ENCODE results near the gene ABCD3. TPM values are rescaled to one million over a fixed set of nuclear protein-coding genes. Genes with fewer than 3 reads are reported as not detected.

Gene ABCD3
- polyA plus RNA-seq, 3 donors, result 7.8 to 24.9 (median 21.0) TPM

DNA sequence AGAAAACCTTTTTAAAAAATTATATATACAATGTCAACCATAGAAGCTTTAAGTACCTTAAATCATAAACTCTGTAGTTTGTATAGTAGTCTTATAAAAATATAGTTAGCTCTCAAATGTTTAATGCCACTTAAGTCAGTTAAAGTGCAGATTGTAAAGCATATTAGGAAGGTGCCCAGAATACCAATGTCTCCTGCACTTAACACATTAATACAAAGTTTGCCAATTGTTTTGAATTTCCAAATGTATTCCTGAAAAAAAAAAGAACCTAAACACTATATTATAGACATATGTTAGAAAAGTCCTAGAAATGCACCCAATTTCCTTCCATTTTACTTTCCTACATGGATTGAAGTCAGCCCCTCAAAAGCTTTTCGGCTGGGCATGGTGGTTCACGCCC is 111.2 kb downstream of the ABCD3 start:
- intact Hi-C loops (cut with micrococcal nuclease), result loop anchor here in 1 of 2 donors (10.0 kb wide), 1 partner anchor 275 kb away; no protein-coding TSS in a partner anchor
- Histone ChIP-seq H3K4me3 (replicated peaks in 1 of 3; ENCODE audit: low read depth in 2 of 3, low read length in 3 of 3) (no peak overlapping the region), H3K79me2 (ENCODE audit: insufficient read depth, low read length) (no peaks in the 10 kb centered on the region), H3K36me3 (replicated peaks in 1 of 2; ENCODE audit: control insufficient read depth in 1 of 2, insufficient read depth in 2 of 2, low read length in 2 of 2) (peaks cover 5 to 50% of the 10 kb centered on the region in 2 donors), H2AFZ (ENCODE audit: insufficient read depth, low read depth, low read length, poor library complexity, severe bottlenecking) (no peak overlapping the region), H3K27me3 (ENCODE audit: control insufficient read depth in 2 of 2, insufficient read depth in 2 of 2, low read length in 2 of 2) (no peaks in the 10 kb centered on the region), H4K20me1 (ENCODE audit: insufficient read depth, low read length) (no peaks in the 10 kb centered on the region), H3K4me2 (replicated peaks; ENCODE audit: extremely low read depth, low read length, poor library complexity, severe bottlenecking) (no peak overlapping the region), H3K27ac (ENCODE audit: low read depth in 1 of 2, low read length in 2 of 2) (no peak overlapping the region), H3K4me1 (ENCODE audit: control insufficient read depth in 1 of 2, insufficient read depth in 2 of 2, low read length in 2 of 2) (peaks cover 0 to 3% of the 10 kb centered on the region in 2 donors), H3K9me3 (replicated peaks in 1 of 2; ENCODE audit: control insufficient read depth in 1 of 2, insufficient read depth in 1 of 2, low read length in 2 of 2) (no peaks in the 10 kb centered on the region), H3K9ac (ENCODE audit: insufficient read depth, low read length, poor library complexity, severe bottlenecking) (no peak overlapping the region)
- TF ChIP-seq, protein P1, sequence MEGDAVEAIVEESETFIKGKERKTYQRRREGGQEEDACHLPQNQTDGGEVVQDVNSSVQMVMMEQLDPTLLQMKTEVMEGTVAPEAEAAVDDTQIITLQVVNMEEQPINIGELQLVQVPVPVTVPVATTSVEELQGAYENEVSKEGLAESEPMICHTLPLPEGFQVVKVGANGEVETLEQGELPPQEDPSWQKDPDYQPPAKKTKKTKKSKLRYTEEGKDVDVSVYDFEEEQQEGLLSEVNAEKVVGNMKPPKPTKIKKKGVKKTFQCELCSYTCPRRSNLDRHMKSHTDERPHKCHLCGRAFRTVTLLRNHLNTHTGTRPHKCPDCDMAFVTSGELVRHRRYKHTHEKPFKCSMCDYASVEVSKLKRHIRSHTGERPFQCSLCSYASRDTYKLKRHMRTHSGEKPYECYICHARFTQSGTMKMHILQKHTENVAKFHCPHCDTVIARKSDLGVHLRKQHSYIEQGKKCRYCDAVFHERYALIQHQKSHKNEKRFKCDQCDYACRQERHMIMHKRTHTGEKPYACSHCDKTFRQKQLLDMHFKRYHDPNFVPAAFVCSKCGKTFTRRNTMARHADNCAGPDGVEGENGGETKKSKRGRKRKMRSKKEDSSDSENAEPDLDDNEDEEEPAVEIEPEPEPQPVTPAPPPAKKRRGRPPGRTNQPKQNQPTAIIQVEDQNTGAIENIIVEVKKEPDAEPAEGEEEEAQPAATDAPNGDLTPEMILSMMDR (IDR thresholded peaks at IDR 0.05), result no peak
- peaks cover 20 to 47% of the 10 kb centered on the region in 2 donors for H3K36me3 Mint-ChIP-seq
- whole genome bisulfite sequencing (ENCODE audit: insufficient coverage), result 100% methylated on average over 1 of the region's 2 CpGs
- no peak overlapping the region for H3K27ac Mint-ChIP-seq
- DNase-seq, result no peak
- H3K27me3 Mint-ChIP-seq (ENCODE audit: low read depth in 3 of 3), result peaks cover 0 to 3% (median 1%) of the 10 kb centered on the region in 3 donors
- H3K9me3 Mint-ChIP-seq, result peaks cover 0 to 2% (median 0%) of the 10 kb centered on the region in 7 donors
- peaks cover 6% of the 10 kb centered on the region for H3K4me1 Mint-ChIP-seq
- no peak overlapping the region for H3K4me3 Mint-ChIP-seq

DNA sequence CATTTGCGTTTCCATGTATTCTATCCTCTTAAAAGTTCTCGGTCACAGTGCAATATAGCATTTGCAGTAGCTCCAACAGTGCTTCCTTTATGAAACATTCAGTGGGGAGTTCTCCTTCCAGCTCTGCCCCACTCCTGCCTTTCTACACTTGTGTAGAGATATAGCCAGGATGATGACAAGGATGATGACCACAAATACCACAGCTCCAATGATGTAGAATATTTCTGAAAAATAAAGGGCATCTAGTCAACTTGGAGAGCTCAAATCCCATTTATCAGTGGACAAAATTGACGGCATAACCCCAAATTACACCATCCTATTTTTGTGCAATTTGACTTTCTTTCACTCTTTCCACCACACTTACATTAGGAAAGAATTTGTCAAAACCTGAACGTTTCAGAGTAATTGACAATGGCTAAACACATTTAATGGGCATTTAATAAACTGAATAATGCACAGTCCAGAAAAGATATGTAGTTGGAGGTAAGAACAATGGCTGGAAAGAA is 112.2 kb downstream of the ABCD3 start:
- Histone ChIP-seq H2AFZ (ENCODE audit: insufficient read depth, low read depth, low read length, poor library complexity, severe bottlenecking) (no peak overlapping the region), H3K27ac (ENCODE audit: low read depth in 1 of 2, low read length in 2 of 2) (no peak overlapping the region), H3K27me3 (ENCODE audit: control insufficient read depth in 2 of 2, insufficient read depth in 2 of 2, low read length in 2 of 2) (no peaks in the 10 kb centered on the region), H3K4me1 (ENCODE audit: control insufficient read depth in 1 of 2, insufficient read depth in 2 of 2, low read length in 2 of 2) (no peaks in the 10 kb centered on the region), H3K4me2 (replicated peaks; ENCODE audit: extremely low read depth, low read length, poor library complexity, severe bottlenecking) (no peak overlapping the region), H3K79me2 (ENCODE audit: insufficient read depth, low read length) (no peaks in the 10 kb centered on the region), H3K36me3 (replicated peaks in 1 of 2; ENCODE audit: control insufficient read depth in 1 of 2, insufficient read depth in 2 of 2, low read length in 2 of 2) (peaks cover 7 to 60% of the 10 kb centered on the region in 2 donors), H3K9ac (ENCODE audit: insufficient read depth, low read length, poor library complexity, severe bottlenecking) (no peak overlapping the region), H3K4me3 (replicated peaks in 1 of 3; ENCODE audit: low read depth in 2 of 3, low read length in 3 of 3) (no peak overlapping the region), H4K20me1 (ENCODE audit: insufficient read depth, low read length) (no peaks in the 10 kb centered on the region), H3K9me3 (replicated peaks in 1 of 2; ENCODE audit: control insufficient read depth in 1 of 2, insufficient read depth in 1 of 2, low read length in 2 of 2) (no peaks in the 10 kb centered on the region)
- 100% methylated on average over 2 of the region's 4 CpGs for WGBS (ENCODE audit: insufficient coverage)
- intact Hi-C loops (cut with micrococcal nuclease), result no loop called here
- Mint-ChIP-seq H3K36me3 (peaks cover 27 to 55% of the 10 kb centered on the region in 2 donors), H3K27me3 (ENCODE audit: low read depth in 3 of 3) (peaks cover 0 to 1% (median 0%) of the 10 kb centered on the region in 3 donors), H3K9me3 (peaks cover 0 to 2% (median 0%) of the 10 kb centered on the region in 7 donors), H3K4me3 (no peak overlapping the region), H3K4me1 (peaks cover 1% of the 10 kb centered on the region), H3K27ac (peak overlapping the region in 1 of 7 donors; percentile 27)
- TF ChIP-seq, protein P1 (IDR thresholded peaks at IDR 0.05), result no peak
- no peak for DNase-seq
